ENCODE measurements around the gene METTL8. TPM values are rescaled to one million over a fixed set of nuclear protein-coding genes. Genes with fewer than 3 reads are reported as not detected.

The METTL8 gene
- total and polyA plus RNA-seq, 2 experiments from 2014 or later, result 60.9 to 64.3 TPM

- H3K36me3 ChIP-seq (ENCODE audit: insufficient read depth), result peaks cover 3% of the 10 kb centered on the region; the same call in 1 of the 2 replicates
- peaks cover 42% of the 10 kb centered on the region for H3K4me1 ChIP-seq (ENCODE audit: insufficient read depth)
- Mint-ChIP-seq H3K9me3 (no peaks in the 10 kb centered on the region), H3K4me3 (no peak overlapping the region), H3K36me3 (ENCODE audit: low read depth) (peaks cover 14% of the 10 kb centered on the region), H3K4me1 (peaks cover 45% of the 10 kb centered on the region), H3K27me3 (ENCODE audit: insufficient read depth, low read depth, poor library complexity) (peaks cover 4% of the 10 kb centered on the region), H3K27ac (no peak overlapping the region)
- no peak overlapping the region for H3K27ac ChIP-seq (ENCODE audit: low read depth)
- no peak overlapping the region for H3K4me3 ChIP-seq
- no peaks in the 10 kb centered on the region for H4K20me1 ChIP-seq (replicated peaks; ENCODE audit: insufficient read depth)
- DNase-seq (ENCODE audit: low spot score) (no peak), ATAC-seq (no peak)
- peaks cover 81% of the 10 kb centered on the region for H3K79me2 ChIP-seq (replicated peaks; ENCODE audit: insufficient read depth)
- H3K4me2 ChIP-seq, result no peak overlapping the region
- H2AFZ ChIP-seq, result no peak overlapping the region
- no peaks in the 10 kb centered on the region for H3F3A ChIP-seq (replicated peaks; ENCODE audit: low read depth)
- TF ChIP-seq NANOG (IDR thresholded peaks at IDR 0.05; ENCODE audit: borderline replicate concordance) (no peak), JUNB (IDR thresholded peaks at IDR 0.05; ENCODE audit: unreplicated experiment) (no peak), ZNF114 (CRISPR knock-in tag; IDR thresholded peaks at IDR 0.05) (no peak), EZH2phosphoT487 (IDR thresholded peaks at IDR 0.05; ENCODE audit: unreplicated experiment) (no peak), ZNF462 (CRISPR knock-in tag; IDR thresholded peaks at IDR 0.05) (no peak), POLR2AphosphoS5 (IDR thresholded peaks at IDR 0.05; ENCODE audit: low read depth) (no peak), STAT1 (IDR thresholded peaks at IDR 0.05; ENCODE audit: unreplicated experiment) (no peak), ZNF331 (CRISPR knock-in tag; IDR thresholded peaks at IDR 0.05; ENCODE audit: low read depth) (no peak), ETS1 (IDR thresholded peaks at IDR 0.05) (no peak)
- TF ChIP-seq, protein P1, sequence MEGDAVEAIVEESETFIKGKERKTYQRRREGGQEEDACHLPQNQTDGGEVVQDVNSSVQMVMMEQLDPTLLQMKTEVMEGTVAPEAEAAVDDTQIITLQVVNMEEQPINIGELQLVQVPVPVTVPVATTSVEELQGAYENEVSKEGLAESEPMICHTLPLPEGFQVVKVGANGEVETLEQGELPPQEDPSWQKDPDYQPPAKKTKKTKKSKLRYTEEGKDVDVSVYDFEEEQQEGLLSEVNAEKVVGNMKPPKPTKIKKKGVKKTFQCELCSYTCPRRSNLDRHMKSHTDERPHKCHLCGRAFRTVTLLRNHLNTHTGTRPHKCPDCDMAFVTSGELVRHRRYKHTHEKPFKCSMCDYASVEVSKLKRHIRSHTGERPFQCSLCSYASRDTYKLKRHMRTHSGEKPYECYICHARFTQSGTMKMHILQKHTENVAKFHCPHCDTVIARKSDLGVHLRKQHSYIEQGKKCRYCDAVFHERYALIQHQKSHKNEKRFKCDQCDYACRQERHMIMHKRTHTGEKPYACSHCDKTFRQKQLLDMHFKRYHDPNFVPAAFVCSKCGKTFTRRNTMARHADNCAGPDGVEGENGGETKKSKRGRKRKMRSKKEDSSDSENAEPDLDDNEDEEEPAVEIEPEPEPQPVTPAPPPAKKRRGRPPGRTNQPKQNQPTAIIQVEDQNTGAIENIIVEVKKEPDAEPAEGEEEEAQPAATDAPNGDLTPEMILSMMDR (conservative IDR thresholded peaks at IDR 0.05; ENCODE audit: low read depth in 2 of 2), result no peak
- no peaks in the 10 kb centered on the region for H3K27me3 ChIP-seq (ENCODE audit: insufficient read depth)
- peaks cover 14% of the 10 kb centered on the region for H3K9me2 ChIP-seq (ENCODE audit: insufficient read depth)
These were observed 26.1 kb downstream of the METTL8 start for GRCh38 chr2:171407676-171408044.
